Muscle layer of duodenum (tissue), 2 donors: ENCODE data around the gene SPATA7.
"Not testable (repeated sequence)": the region's sequence is repeated elsewhere in the genome, so short reads cannot be mapped to it uniquely, and the experiment has no call there.

Experiments
- H3K27ac ChIP-seq: one replicate; pipeline ENCODE4 v1.7.0; 2013; ENCODE audit warnings: mild to moderate bottlenecking, low read length
- H3K27me3 ChIP-seq: one replicate; pipeline ENCODE4 v1.7.0; 2013; ENCODE audit warnings: low read depth, mild to moderate bottlenecking, control low read depth, low read length
- H3K36me3 ChIP-seq, 2 donors: one replicate each; pipeline ENCODE4 v1.7.0; 2013; ENCODE audit warnings: low read length in 2 of 2, control low read depth in 1 of 2, mild to moderate bottlenecking in 1 of 2; ENCODE audit not compliant: insufficient read depth in 2 of 2, control insufficient read depth in 1 of 2
- H3K4me1 ChIP-seq, 2 donors: one replicate each; pipeline ENCODE4 v1.7.0; 2013; ENCODE audit warnings: low read length in 2 of 2, mild to moderate bottlenecking in 2 of 2, control low read depth in 1 of 2, moderate library complexity in 1 of 2; ENCODE audit not compliant: insufficient read depth in 2 of 2, control insufficient read depth in 1 of 2
- H3K4me3 ChIP-seq, 2 donors: one replicate each; pipeline ENCODE4 v1.7.0; 2013; ENCODE audit warnings: low read length in 2 of 2, low read depth in 1 of 2, mild to moderate bottlenecking in 1 of 2
- H3K9me3 ChIP-seq, 2 donors: one replicate each; pipeline ENCODE4 v1.7.0; 2013; ENCODE audit warnings: low read length in 2 of 2, control low read depth in 1 of 2, mild to moderate bottlenecking in 1 of 2; ENCODE audit not compliant: control insufficient read depth in 1 of 2
- donor health status: healthy.

The SPATA7 gene

DNA sequence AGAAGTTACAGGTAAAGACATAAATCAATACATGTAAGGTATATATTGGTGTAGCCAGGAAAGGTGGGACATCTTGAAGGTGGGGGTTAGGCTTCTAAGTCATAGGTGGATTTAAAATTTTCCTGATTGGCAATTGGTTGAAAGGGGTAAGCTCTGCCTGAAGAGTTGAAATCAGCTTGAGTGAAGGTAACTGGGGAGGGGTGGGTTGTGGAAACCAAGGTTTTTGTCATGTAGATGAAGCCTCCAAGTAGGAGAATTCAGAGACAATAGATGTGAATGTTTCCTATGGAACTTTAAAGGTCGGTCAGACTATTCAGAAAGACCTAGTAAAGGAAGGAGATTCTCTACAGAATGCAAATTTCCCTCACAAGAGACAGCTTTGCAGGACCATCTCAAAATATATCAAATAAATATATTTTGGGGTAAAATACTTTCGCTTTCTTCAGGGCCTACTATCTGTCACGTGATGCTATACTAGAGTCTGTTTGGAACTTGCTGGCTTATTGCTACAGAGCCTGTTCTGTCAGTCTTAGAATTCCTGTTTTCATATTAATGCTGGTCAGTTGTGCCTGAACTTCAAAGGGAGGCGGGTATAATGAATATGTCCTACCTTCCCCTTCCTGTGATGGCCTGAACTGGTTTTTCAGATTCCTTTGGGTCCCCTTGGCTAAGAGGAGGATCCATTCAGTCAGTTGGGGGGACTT, 20.6 kb upstream of the SPATA7 start:
- peaks cover 0 to 3% of the 10 kb centered on the region in 2 donors for H3K9me3 ChIP-seq
- H3K27me3 ChIP-seq: no peaks in the 10 kb centered on the region
- no peaks in the 10 kb centered on the region for H3K4me1 ChIP-seq
- no peak overlapping the region for H3K27ac ChIP-seq
- H3K36me3 ChIP-seq: no peaks in the 10 kb centered on the region
- H3K4me3 ChIP-seq: no peak overlapping the region

DNA sequence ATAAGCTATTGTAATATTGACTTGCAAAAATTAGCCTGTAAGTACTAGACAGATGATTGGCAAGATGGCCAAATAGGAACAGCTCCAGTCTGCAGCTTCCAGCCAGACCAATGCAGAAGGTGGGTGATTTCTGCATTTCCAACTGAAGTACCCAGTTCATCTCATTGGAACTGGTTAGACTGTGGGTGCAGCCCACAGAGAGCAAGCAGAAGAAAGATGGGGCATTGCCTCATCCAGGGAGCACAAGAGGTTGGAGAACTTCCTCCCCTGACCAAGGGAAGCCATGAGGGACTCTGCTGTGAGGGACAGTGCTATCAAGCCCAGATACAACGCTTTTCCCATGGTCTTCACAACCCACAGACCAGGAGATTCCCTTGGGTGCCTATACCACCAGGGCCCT, 16.0 kb upstream of the SPATA7 start:
- Histone ChIP-seq H3K27me3 (no peaks in the 10 kb centered on the region), H3K4me1 (no peaks in the 10 kb centered on the region), H3K36me3 (no peaks in the 10 kb centered on the region), H3K4me3 (no peak overlapping the region), H3K27ac (no peak overlapping the region), H3K9me3 (peaks cover 0 to 3% of the 10 kb centered on the region in 2 donors)

DNA sequence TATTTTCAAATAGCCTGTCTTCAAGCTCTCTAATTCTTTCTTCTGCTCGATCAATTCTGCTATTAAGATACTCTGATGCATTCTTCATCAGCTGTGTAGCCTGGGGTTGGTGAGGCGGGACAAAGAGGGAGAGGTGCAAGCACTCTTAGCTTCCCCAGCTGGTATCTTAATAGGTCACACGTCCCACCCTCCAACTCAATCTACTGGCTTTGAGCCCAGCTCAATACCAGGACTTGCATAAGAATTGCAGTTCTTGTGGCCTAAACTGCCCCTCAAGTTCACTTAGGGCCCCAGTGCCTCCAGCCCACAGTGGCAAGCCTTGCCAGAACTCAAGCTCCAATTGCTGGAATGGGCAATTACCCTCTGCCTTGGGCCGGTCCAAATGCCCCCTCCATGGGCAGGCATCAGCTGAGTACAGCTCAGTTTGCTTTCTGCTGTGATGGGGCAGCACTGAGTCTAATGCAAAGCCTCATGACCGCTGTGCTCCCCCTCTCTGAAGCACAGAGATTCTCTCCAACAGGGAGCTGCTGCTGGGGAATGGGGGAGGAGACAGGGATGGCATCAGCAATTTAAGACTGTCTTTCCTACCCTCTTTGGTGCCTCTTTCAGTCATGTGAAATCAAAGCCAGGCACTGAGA, 5.6 kb upstream of the SPATA7 start:
- no peak overlapping the region for H3K27ac ChIP-seq
- no peak overlapping the region for H3K4me3 ChIP-seq
- no peaks in the 10 kb centered on the region for H3K27me3 ChIP-seq
- H3K9me3 ChIP-seq: no peaks in the 10 kb centered on the region
- H3K4me1 ChIP-seq: no peaks in the 10 kb centered on the region
- H3K36me3 ChIP-seq: no peaks in the 10 kb centered on the region

DNA sequence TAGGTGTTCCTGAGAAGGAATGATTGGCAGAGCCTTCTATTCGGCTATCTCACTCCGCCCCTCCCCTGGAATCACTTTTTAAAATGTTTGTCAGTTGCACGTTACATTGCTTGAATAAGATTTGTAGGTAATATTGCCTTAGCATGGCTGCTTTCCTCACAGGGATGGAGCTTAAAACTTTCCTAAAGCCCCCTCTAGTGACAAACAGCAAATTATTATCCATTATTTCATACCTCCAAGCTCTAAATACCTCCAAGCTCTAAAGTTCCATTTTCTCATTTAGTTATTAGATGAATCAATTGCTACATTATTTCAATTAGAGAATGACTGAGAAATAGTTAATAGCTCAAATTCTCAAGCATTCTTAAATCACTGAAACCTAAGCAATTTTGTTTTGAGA, 5.1 kb upstream of the SPATA7 start:
- H3K9me3 ChIP-seq: no peaks in the 10 kb centered on the region
- no peak overlapping the region for H3K4me3 ChIP-seq
- no peaks in the 10 kb centered on the region for H3K4me1 ChIP-seq
- no peaks in the 10 kb centered on the region for H3K36me3 ChIP-seq
- H3K27me3 ChIP-seq: no peaks in the 10 kb centered on the region
- no peak overlapping the region for H3K27ac ChIP-seq

DNA sequence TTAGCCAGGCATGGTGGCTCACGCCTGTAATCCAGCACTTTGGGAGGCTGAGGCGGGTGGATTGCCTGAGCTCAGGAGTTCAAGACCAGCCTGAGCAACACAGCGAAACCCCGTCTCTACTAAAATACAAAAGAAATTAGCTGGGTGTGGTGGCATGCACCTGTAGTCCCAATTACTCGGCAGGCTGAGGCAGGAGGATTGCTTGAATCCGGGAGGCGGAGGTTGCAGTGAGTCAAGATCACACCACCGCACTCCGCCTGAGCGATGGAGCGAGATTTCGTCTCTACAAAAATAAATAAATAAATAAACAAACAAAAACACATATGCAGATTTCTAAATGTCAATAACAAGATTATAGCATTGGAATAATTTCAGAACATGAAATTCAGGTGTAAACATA, 3.8 kb upstream of the SPATA7 start:
- not testable (repeated sequence) for H3K9me3 ChIP-seq, H3K4me3 ChIP-seq, H3K4me1 ChIP-seq, H3K27ac ChIP-seq, H3K27me3 ChIP-seq, H3K36me3 ChIP-seq

DNA sequence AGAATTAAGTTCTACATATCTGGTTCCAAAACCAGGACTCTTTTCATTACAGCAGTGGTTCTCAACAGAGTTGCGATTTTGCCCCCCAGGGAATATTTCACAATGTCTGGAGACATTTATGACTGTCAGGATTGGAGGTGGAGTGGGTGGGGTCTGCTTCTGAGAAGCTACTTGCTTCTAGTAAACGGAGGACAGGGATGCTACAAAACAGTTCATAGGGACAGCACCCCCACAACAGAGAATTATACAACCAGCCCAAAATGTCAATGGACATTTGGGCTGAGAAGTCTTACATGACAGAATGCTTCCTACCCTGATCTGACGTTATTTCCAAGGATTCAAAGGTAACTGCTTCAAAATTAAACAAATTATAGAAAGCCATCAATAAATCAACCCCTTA, 739 bp upstream of the SPATA7 start:
- H3K9me3 ChIP-seq: no peaks in the 10 kb centered on the region
- peak overlapping the region; percentile 76 for H3K27ac ChIP-seq
- no peaks in the 10 kb centered on the region for H3K36me3 ChIP-seq
- H3K4me3 ChIP-seq: peak overlapping the region; percentile 97 to 98
- H3K4me1 ChIP-seq: peaks cover 7 to 12% of the 10 kb centered on the region in 2 donors
- no peaks in the 10 kb centered on the region for H3K27me3 ChIP-seq

DNA sequence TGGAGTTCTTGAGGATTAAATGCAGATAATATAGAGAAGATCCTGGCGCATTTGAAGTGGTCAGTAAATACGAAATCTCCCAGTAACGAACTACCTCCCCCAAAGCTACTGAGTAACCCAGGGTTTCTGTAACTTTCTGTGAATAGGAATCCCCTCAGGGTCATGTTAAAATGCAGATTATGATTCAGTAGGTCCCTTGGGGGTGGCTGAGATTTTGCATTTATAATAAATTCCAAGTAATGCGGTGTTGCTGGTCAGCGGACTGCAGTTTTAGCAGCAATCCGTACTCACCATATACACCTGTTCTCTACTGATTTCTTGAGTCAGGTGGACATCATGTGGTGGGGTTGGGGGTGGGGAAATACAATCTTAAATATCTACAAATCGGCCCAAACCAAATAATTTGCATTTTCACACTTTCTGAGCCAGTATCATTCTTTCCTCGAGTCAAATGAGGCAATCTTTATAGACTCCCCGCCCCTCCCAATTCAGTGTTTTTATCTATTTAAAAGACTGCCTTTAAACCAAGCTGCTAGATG, 868 bp downstream of the SPATA7 start:
- Histone ChIP-seq H3K4me3 (peak overlapping the region; percentile 97 to 98), H3K27me3 (no peaks in the 10 kb centered on the region), H3K27ac (peak overlapping the region; percentile 76)

DNA sequence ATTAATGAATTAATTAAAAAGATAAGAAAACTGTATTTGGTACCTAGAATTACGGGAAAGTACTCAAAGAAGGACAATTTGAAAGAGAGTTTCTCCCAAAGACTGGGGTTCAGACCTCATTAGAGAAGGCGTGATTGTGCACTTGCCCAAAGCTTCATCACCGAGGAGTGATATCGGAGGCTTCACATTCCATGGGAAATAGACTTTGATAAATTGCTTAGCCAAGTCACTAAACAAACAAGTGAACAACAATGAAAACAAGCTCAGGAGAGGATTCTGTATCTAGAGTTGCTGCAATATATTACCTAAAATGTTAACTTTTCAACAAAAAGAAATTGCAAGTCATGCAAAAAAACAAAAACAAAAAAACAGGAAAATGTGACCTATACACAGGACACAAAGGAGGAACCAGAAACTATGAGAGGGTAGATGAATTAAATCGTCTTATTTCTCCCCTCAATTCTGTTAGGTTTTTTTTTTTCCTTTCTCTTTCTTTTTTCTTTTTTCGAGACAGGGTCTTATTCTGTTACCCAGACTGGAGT, 3.4 kb downstream of the SPATA7 start:
- Histone ChIP-seq H3K4me1 (peaks cover 7 to 12% of the 10 kb centered on the region in 2 donors), H3K27ac (no peak overlapping the region), H3K36me3 (peaks cover 0 to 3% of the 10 kb centered on the region in 2 donors), H3K9me3 (no peaks in the 10 kb centered on the region), H3K4me3 (no peak overlapping the region), H3K27me3 (no peaks in the 10 kb centered on the region)

More for the DNA sequence above, 868 bp downstream of the SPATA7 start:
- H3K4me1 ChIP-seq: peaks cover 7 to 12% of the 10 kb centered on the region in 2 donors
- H3K9me3 ChIP-seq: no peaks in the 10 kb centered on the region
- no peaks in the 10 kb centered on the region for H3K36me3 ChIP-seq

DNA sequence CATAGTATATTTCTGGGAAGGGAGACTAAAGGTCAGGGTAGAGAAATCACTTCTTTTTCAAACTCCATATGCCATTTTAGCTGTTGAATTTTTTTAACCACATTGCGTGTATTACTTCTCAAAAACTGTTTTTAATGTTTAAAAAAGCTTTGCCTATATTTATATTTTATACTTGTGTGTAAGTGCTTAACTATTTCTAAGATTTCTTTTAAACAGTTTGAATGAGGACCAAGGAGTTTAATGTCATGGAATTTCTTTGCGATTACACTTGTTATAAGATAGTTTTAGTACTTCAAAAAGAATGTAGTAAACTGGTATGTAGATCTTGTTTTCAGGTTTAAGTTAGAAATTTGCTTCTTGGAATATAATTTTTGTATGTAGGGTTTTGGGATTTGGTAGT, 7.2 kb downstream of the SPATA7 start:
- Histone ChIP-seq H3K36me3 (peaks cover 8 to 19% of the 10 kb centered on the region in 2 donors), H3K27me3 (no peaks in the 10 kb centered on the region), H3K4me1 (no peaks in the 10 kb centered on the region), H3K4me3 (no peak overlapping the region), H3K9me3 (no peaks in the 10 kb centered on the region), H3K27ac (no peak overlapping the region)

DNA sequence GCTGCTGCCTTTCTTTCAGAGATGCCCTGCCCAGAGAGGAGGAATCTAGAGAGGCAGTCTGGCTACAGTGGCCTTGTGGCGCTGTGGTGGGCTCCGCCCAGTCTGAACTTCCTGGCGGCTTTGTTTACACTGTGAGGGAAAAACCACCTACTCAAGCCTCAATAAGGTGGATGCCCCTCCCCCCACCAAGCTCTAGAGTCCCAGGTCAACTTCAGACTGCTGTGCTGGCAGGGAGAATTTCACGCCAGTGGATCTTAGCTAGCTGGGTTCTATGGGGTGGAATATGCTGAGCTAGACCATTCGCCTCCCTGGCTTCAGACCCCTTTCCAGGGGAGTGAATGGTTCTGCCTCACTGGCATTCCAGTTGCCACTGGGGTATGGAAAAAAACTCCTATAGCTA, 25.6 kb downstream of the SPATA7 start:
- no peak overlapping the region for H3K27ac ChIP-seq
- no peaks in the 10 kb centered on the region for H3K27me3 ChIP-seq

DNA sequence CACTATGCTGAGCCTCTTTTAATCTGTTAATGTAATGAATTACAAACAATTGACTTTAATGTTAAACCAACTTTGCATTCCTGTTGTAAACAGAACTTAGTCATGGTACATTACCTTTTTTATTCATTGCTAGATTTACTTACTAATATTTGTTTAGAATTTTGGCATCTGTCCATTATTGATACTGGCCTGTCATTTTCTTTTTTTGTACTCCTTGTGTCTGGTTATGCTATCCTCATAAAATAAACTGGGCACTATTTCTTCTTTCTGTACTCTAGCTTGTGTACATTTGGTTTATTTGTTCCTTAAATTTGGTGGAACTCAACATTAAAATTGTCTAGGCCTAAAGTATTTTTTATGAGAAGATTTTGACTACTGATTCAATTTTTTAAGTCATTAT, 32.1 kb downstream of the SPATA7 start:
- Histone ChIP-seq H3K4me1 (no peaks in the 10 kb centered on the region), H3K27me3 (no peaks in the 10 kb centered on the region), H3K4me3 (no peak overlapping the region), H3K27ac (no peak overlapping the region), H3K9me3 (peaks cover 0 to 12% of the 10 kb centered on the region in 2 donors), H3K36me3 (peaks cover 5 to 31% of the 10 kb centered on the region in 2 donors)

More for the DNA sequence above, 25.6 kb downstream of the SPATA7 start:
- Histone ChIP-seq H3K9me3 (peaks cover 0 to 9% of the 10 kb centered on the region in 2 donors), H3K4me1 (no peaks in the 10 kb centered on the region), H3K36me3 (peaks cover 0 to 22% of the 10 kb centered on the region in 2 donors), H3K4me3 (no peak overlapping the region)
